ENCODE results near the gene ABR.

ABR gene

DNA sequence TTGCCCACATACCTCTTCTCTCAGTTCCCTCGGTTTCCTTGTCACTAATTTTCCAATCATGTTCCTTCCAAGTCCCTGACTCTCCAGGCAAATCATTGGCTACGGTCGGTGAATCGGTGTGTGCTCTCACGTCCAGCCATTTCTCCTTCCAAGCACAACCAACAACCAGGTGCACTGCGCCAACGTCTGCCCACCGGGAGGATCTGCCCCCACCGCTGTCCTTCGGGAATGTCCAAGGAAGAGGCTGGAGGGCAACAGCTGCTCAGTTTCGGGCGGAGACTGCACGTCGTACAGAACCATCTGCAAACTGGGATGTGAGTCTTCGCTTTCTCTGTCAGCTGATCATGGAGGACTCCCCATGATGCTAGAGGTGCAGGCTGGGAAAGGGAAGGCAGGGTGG, 191.8 kb downstream of the ABR start:
- Histone ChIP-seq H3K36me3 (ENCODE audit: low read depth) (no peaks in the 10 kb centered on the region), H3K4me1 (ENCODE audit: insufficient read depth, poor library complexity, severe bottlenecking) (no peaks in the 10 kb centered on the region), H3K9me3 (ENCODE audit: severe bottlenecking) (no peaks in the 10 kb centered on the region), H3K4me3 (ENCODE audit: severe bottlenecking) (no peak overlapping the region), H3K27ac (ENCODE audit: poor library complexity, severe bottlenecking) (no peak overlapping the region), H3K27me3 (ENCODE audit: insufficient read depth, poor library complexity, severe bottlenecking) (no peaks in the 10 kb centered on the region)
- no peak for ATAC-seq (ENCODE audit: low read depth)
- TF ChIP-seq, protein P1, sequence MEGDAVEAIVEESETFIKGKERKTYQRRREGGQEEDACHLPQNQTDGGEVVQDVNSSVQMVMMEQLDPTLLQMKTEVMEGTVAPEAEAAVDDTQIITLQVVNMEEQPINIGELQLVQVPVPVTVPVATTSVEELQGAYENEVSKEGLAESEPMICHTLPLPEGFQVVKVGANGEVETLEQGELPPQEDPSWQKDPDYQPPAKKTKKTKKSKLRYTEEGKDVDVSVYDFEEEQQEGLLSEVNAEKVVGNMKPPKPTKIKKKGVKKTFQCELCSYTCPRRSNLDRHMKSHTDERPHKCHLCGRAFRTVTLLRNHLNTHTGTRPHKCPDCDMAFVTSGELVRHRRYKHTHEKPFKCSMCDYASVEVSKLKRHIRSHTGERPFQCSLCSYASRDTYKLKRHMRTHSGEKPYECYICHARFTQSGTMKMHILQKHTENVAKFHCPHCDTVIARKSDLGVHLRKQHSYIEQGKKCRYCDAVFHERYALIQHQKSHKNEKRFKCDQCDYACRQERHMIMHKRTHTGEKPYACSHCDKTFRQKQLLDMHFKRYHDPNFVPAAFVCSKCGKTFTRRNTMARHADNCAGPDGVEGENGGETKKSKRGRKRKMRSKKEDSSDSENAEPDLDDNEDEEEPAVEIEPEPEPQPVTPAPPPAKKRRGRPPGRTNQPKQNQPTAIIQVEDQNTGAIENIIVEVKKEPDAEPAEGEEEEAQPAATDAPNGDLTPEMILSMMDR (IDR thresholded peaks at IDR 0.05; ENCODE audit: poor library complexity, severe bottlenecking) = no peak
- DNase-seq (ENCODE audit: low spot score) = no peak

DNA sequence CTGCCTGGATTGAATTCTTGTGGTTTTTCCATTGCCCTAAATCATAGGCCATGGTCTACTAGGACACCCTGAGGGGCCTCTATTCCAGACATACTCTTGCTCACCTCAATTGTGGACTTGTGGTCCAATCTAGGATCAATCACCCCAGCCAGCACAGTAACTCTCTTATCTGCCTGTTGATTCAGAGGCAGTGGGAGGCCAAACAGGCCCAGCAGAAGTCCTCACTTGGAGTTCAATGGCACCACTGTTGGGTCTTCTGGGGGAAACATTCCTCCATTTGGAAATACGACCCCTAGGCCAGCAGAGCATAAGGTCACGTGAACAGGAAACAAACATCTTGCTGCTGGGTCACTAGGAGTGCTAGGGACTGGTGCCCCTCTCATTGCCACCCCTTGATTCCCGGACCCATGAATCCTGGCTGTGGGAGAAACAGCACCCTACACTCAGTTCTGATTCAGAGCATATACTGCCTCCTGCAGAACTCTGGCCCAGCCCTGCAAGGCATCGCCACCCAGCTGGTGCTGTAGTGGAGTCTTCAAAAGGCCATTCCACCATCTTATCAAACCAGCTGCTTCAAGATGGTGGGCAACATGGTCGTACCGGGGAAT, 193.4 kb downstream of the ABR start:
- H3K36me3 ChIP-seq (ENCODE audit: low read depth) = no peaks in the 10 kb centered on the region
- no peaks in the 10 kb centered on the region for H3K9me3 ChIP-seq (ENCODE audit: severe bottlenecking)
- TF ChIP-seq, protein P1 (IDR thresholded peaks at IDR 0.05; ENCODE audit: poor library complexity, severe bottlenecking) = no peak
- H3K4me1 ChIP-seq (ENCODE audit: insufficient read depth, poor library complexity, severe bottlenecking) = no peaks in the 10 kb centered on the region
- ATAC-seq (ENCODE audit: low read depth) = no peak
- no peak overlapping the region for H3K4me3 ChIP-seq (ENCODE audit: severe bottlenecking)
- DNase-seq (ENCODE audit: low spot score) = no peak
- H3K27ac ChIP-seq (ENCODE audit: poor library complexity, severe bottlenecking) = no peak overlapping the region
- H3K27me3 ChIP-seq (ENCODE audit: insufficient read depth, poor library complexity, severe bottlenecking) = no peaks in the 10 kb centered on the region

DNA sequence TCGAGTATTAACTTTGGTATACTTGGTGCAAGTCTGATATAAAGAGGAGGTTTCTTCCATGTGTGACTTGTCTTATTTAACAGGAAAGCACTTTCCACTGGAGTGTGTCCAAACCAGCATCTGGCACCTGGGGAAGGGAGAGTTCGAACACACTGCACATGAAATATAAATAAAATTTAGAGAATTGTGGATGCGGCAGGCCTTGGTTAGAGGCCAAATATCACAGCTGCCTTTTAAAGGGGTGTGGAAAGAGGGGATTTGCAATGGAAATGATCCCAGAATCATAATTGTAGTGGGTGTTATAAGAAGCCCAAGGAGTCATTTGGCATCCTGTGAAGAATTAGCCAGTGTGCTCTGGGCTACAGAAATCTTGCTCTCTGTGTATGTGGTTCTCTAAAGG, 195.9 kb downstream of the ABR start:
- DNase-seq (ENCODE audit: low spot score) = no peak

DNA sequence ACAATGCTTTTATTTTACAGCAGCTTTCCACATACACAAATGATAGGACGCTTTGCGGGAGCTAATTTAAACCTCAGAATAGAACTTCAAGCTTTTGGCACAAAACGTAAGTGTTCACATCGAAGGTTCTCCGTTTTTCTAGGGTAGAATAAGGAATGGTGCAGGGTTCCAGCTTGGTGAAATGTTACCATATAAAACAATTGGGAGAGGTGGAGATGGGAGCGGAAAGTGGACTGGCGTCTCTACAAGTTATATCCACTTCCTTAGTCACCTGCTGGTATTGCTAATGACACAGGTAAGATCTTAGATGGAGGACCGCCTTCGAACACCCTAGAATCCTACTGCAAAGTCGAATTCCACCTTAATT, 198.5 kb downstream of the ABR start:
- peaks cover 8% of the 10 kb centered on the region for H3K36me3 ChIP-seq (ENCODE audit: low read depth)
- H3K27me3 ChIP-seq (ENCODE audit: insufficient read depth, poor library complexity, severe bottlenecking) = no peaks in the 10 kb centered on the region
- H3K27ac ChIP-seq (ENCODE audit: poor library complexity, severe bottlenecking) = no peak overlapping the region
- H3K9me3 ChIP-seq (ENCODE audit: severe bottlenecking) = no peaks in the 10 kb centered on the region
- TF ChIP-seq, protein P1 (IDR thresholded peaks at IDR 0.05; ENCODE audit: poor library complexity, severe bottlenecking) = peak; percentile 65
- no peak overlapping the region for H3K4me3 ChIP-seq (ENCODE audit: severe bottlenecking)
- ATAC-seq (ENCODE audit: low read depth) (no peak), DNase-seq (ENCODE audit: low spot score) (no peak)
- peaks cover 3% of the 10 kb centered on the region for H3K4me1 ChIP-seq (ENCODE audit: insufficient read depth, poor library complexity, severe bottlenecking)

More for the DNA sequence above, 195.9 kb downstream of the ABR start:
- Histone ChIP-seq H3K27ac (ENCODE audit: poor library complexity, severe bottlenecking) (no peak overlapping the region), H3K36me3 (ENCODE audit: low read depth) (no peaks in the 10 kb centered on the region), H3K4me3 (ENCODE audit: severe bottlenecking) (no peak overlapping the region), H3K27me3 (ENCODE audit: insufficient read depth, poor library complexity, severe bottlenecking) (no peaks in the 10 kb centered on the region), H3K9me3 (ENCODE audit: severe bottlenecking) (no peaks in the 10 kb centered on the region), H3K4me1 (ENCODE audit: insufficient read depth, poor library complexity, severe bottlenecking) (no peaks in the 10 kb centered on the region)
- TF ChIP-seq, protein P1 (IDR thresholded peaks at IDR 0.05; ENCODE audit: poor library complexity, severe bottlenecking) = no peak
- no peak for ATAC-seq (ENCODE audit: low read depth)
